ENCODE data around the gene ZNF536. TPM values are rescaled to one million over a fixed set of nuclear protein-coding genes. Genes with fewer than 3 reads are reported as not detected.
A peak's percentile ranks its signal among the peaks of the same experiment; 100 is the strongest.

Gene ZNF536
- total RNA-seq, 6 donors from 2014 or later = 0.34 to 0.78 (median 0.71) TPM; not detected in 2

- TF ChIP-seq CTCF (IDR thresholded peaks at IDR 0.05) = no peak
- TF ChIP-seq EP300 (IDR thresholded peaks at IDR 0.05) = no peak
- TF ChIP-seq POLR2A (IDR thresholded peaks at IDR 0.05) = no peak
- TF ChIP-seq POLR2AphosphoS5 (IDR thresholded peaks at IDR 0.05) = no peak
- 91 to 95% methylated on average over 11 to 13 of the region's 13 CpGs for WGBS, 2 donors
- peak in 1 of 2 donors; percentile 12 for DNase-seq
Measured at GRCh38 chr19:30353394-30353945, 18.7 kb upstream of the ZNF536 start.

DNA sequence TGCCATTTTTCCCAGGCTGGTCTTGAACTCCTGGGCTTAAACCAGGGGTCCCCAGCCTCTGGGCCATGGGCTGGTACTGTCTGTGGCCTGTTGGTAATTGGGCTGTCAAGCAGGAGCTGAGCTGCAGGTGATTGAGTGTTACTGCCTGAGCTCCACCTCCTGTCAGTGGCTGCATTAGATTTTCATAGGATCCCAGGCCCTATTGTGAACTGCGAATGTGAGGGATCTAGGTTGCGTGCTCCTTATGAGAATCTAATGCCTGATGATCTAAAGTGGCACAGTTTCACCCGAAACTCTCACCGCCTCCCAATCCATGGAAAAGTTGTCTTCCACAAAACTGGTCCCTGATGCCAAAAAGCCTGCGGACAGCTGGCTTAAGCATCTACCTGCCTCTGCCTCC, 16.6 kb upstream of the ZNF536 start:
- H3K27ac ChIP-seq = no peak overlapping the region
- H3K27me3 ChIP-seq = no peaks in the 10 kb centered on the region
- ATAC-seq (ENCODE audit: low FRiP score in 2 of 2) = no peak
- TF ChIP-seq POLR2A (IDR thresholded peaks at IDR 0.05) (no peak), CTCF (IDR thresholded peaks at IDR 0.05) (no peak), POLR2AphosphoS5 (IDR thresholded peaks at IDR 0.05) (no peak), EP300 (IDR thresholded peaks at IDR 0.05) (no peak)
- H3K36me3 ChIP-seq = no peaks in the 10 kb centered on the region
- no peaks in the 10 kb centered on the region for H3K9me3 ChIP-seq
- H3K4me1 ChIP-seq = no peaks in the 10 kb centered on the region
- 85 to 90% methylated on average over 4 to 5 of the region's 5 CpGs for WGBS, 2 donors
- peak in 1 of 2 donors; percentile 7 for DNase-seq
- no peak overlapping the region for H3K4me3 ChIP-seq

More at GRCh38 chr19:30353394-30353945, 18.7 kb upstream of the ZNF536 start:
- no peaks in the 10 kb centered on the region for H3K4me1 ChIP-seq
- no peak overlapping the region for H3K27ac ChIP-seq
- no peaks in the 10 kb centered on the region for H3K27me3 ChIP-seq
- H3K36me3 ChIP-seq = no peaks in the 10 kb centered on the region
- no peaks in the 10 kb centered on the region for H3K9me3 ChIP-seq
- no peak for ATAC-seq (ENCODE audit: low FRiP score in 2 of 2)
- no peak overlapping the region for H3K4me3 ChIP-seq

GRCh38 chr19:30356951-30357579, 15.1 kb upstream of the ZNF536 start:
- Histone ChIP-seq H3K27me3 (no peaks in the 10 kb centered on the region), H3K27ac (no peak overlapping the region), H3K4me3 (no peak overlapping the region), H3K36me3 (no peaks in the 10 kb centered on the region), H3K4me1 (no peaks in the 10 kb centered on the region), H3K9me3 (no peaks in the 10 kb centered on the region)
- TF ChIP-seq EP300 (IDR thresholded peaks at IDR 0.05) (no peak), CTCF (IDR thresholded peaks at IDR 0.05) (no peak), POLR2A (IDR thresholded peaks at IDR 0.05) (no peak), POLR2AphosphoS5 (IDR thresholded peaks at IDR 0.05) (no peak)
- ATAC-seq (ENCODE audit: low FRiP score in 2 of 2) = no peak
- DNase-seq = peak in 1 of 2 donors; percentile 8
- 77 to 79% methylated on average over 11 of the region's 11 CpGs for WGBS, 2 donors

GRCh38 chr19:30357580-30357954, 14.6 kb upstream of the ZNF536 start:
- Histone ChIP-seq H3K36me3 (no peaks in the 10 kb centered on the region), H3K4me3 (no peak overlapping the region), H3K27ac (no peak overlapping the region), H3K4me1 (no peaks in the 10 kb centered on the region), H3K9me3 (no peaks in the 10 kb centered on the region), H3K27me3 (no peaks in the 10 kb centered on the region)
- TF ChIP-seq EP300 (IDR thresholded peaks at IDR 0.05) (no peak), POLR2A (IDR thresholded peaks at IDR 0.05) (no peak), POLR2AphosphoS5 (IDR thresholded peaks at IDR 0.05) (no peak), CTCF (IDR thresholded peaks at IDR 0.05) (no peak)
- peak in 1 of 2 donors; percentile 8 for DNase-seq
- WGBS, 2 donors = 84 to 86% methylated on average over 5 of the region's 5 CpGs
- no peak for ATAC-seq (ENCODE audit: low FRiP score in 2 of 2)

GRCh38 chr19:30358319-30358718, 13.9 kb upstream of the ZNF536 start:
- TF ChIP-seq EP300 (IDR thresholded peaks at IDR 0.05) (no peak), CTCF (IDR thresholded peaks at IDR 0.05) (no peak), POLR2A (IDR thresholded peaks at IDR 0.05) (no peak), POLR2AphosphoS5 (IDR thresholded peaks at IDR 0.05) (no peak)
- H3K4me1 ChIP-seq = no peaks in the 10 kb centered on the region
- ATAC-seq (ENCODE audit: low FRiP score in 2 of 2) (no peak), DNase-seq (peak in 1 of 2 donors; percentile 2)
- H3K27ac ChIP-seq = no peak overlapping the region
- H3K9me3 ChIP-seq = no peaks in the 10 kb centered on the region
- WGBS, 2 donors = 79 to 100% methylated on average over 2 to 3 of the region's 3 CpGs
- H3K36me3 ChIP-seq = no peaks in the 10 kb centered on the region
- no peaks in the 10 kb centered on the region for H3K27me3 ChIP-seq
- no peak overlapping the region for H3K4me3 ChIP-seq
